Measurements from ENCODE around the gene KRT10. TPM values are rescaled to one million over a fixed set of nuclear protein-coding genes. Genes with fewer than 3 reads are reported as not detected.

Gene KRT10
- total RNA-seq, 1 donor: 12.2 TPM

- H3K4me3 ChIP-seq (ENCODE audit: low read depth, low read length): no peak overlapping the region
- no peak for DNase-seq (ENCODE audit: low read depth)
- TF ChIP-seq CTCF (IDR thresholded peaks at IDR 0.05; ENCODE audit: insufficient read depth, low read length): no peak
These were observed 25.6 kb downstream of the KRT10 start for GRCh38 chr17:40796846-40797245.

GRCh38 chr17:40795019-40795667, 27.3 kb downstream of the KRT10 start:
- no peak for DNase-seq (ENCODE audit: low read depth)
- no peak for TF ChIP-seq CTCF (IDR thresholded peaks at IDR 0.05; ENCODE audit: insufficient read depth, low read length)
- no peak overlapping the region for H3K4me3 ChIP-seq (ENCODE audit: low read depth, low read length)

GRCh38 chr17:40794466-40794865, 27.9 kb downstream of the KRT10 start:
- H3K4me3 ChIP-seq (ENCODE audit: low read depth, low read length): no peak overlapping the region
- TF ChIP-seq CTCF (IDR thresholded peaks at IDR 0.05; ENCODE audit: insufficient read depth, low read length): no peak
- no peak for DNase-seq (ENCODE audit: low read depth)

DNA sequence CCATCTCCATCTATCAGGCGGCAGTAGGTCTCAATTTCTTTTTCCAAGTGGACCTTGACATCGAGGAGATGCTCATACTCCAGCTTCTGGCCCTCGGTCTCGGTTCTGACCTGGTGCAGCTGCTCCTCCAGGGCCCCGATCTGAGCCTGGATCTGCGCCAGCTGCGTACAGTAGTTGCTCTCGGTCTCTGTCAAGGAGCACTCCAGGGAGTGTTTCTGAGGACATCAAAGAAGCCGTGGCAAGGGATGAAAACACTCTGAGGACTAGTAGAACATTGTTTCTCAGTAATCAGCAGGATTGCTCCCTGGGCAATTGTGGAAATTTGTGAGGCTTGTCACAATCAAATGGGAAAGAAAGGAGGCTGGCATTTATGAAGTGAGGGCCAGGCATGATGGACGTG, 28.6 kb downstream of the KRT10 start:
- H3K4me3 ChIP-seq (ENCODE audit: low read depth, low read length): no peak overlapping the region
- no peak for DNase-seq (ENCODE audit: low read depth)
- no peak for TF ChIP-seq CTCF (IDR thresholded peaks at IDR 0.05; ENCODE audit: insufficient read depth, low read length)

- no peak overlapping the region for H3K4me3 ChIP-seq (ENCODE audit: low read depth, low read length)
- peak; percentile 57 for TF ChIP-seq CTCF (IDR thresholded peaks at IDR 0.05; ENCODE audit: insufficient read depth, low read length)
- peak; percentile 66 for DNase-seq (ENCODE audit: low read depth)
These were observed 30.5 kb downstream of the KRT10 start for GRCh38 chr17:40791787-40792436.

DNA sequence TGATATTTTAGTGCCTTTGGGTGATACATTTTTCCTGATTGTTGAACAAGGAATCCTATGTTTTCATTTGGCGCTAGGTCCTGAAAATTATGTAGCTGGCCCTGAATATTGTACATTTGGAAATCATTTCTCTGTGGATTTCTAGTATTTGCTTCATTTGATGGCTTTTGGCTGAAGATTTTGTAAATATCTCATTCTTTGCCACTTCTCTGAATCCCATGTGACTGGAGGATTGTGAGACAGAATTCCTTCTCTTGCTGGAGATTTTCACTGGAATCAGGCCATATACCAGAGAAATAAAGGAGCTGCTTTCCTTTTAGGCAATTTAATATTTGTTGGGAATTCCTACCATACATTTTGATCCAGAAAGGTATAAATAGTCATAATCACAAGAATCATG, 31.3 kb downstream of the KRT10 start:
- DNase-seq (ENCODE audit: low read depth): peak; percentile 52
- no peak for TF ChIP-seq CTCF (IDR thresholded peaks at IDR 0.05; ENCODE audit: insufficient read depth, low read length)
- no peak overlapping the region for H3K4me3 ChIP-seq (ENCODE audit: low read depth, low read length)

Data from fibroblast of the aortic adventitia (primary cell).